Femur (tissue), 1 donor: ENCODE results near the gene CTRB1.
"Not testable (repeated sequence)": the region's sequence is repeated elsewhere in the genome, so short reads cannot be mapped to it uniquely, and the experiment has no call there.

Experiments
- DNase-seq: peaks from one replicate; pipeline ENCODE4 v3.0.0-alpha.2; 2017

CTRB1 gene

GRCh38 chr16:75257886-75258806, 39.4 kb downstream of the CTRB1 start:
- DNase-seq = no peak

- DNase-seq = peak; percentile 25
These were observed 40.0 kb downstream of the CTRB1 start for GRCh38 chr16:75258807-75259141.

GRCh38 chr16:75260851-75261589, 42.2 kb downstream of the CTRB1 start:
- DNase-seq = no peak

GRCh38 chr16:75261590-75262078, 42.8 kb downstream of the CTRB1 start:
- DNase-seq = no peak

GRCh38 chr16:75262104-75262799, 43.5 kb downstream of the CTRB1 start:
- peak; percentile 42 for DNase-seq

GRCh38 chr16:75262800-75263127, 44.0 kb downstream of the CTRB1 start:
- DNase-seq = no peak

GRCh38 chr16:75263291-75263962, 44.6 kb downstream of the CTRB1 start:
- peak; percentile 59 for DNase-seq

GRCh38 chr16:75263963-75264445, 45.2 kb downstream of the CTRB1 start:
- DNase-seq = peak; percentile 65

GRCh38 chr16:75264457-75264998, 45.7 kb downstream of the CTRB1 start:
- DNase-seq = peak; percentile 73

GRCh38 chr16:75264999-75265910, 46.5 kb downstream of the CTRB1 start:
- peak; percentile 63 for DNase-seq

- DNase-seq = peak; percentile 86
These were observed 47.3 kb downstream of the CTRB1 start for GRCh38 chr16:75265911-75266701.

- peak; percentile 60 for DNase-seq
These were observed 48.2 kb downstream of the CTRB1 start for GRCh38 chr16:75266738-75267630.

GRCh38 chr16:75267631-75268264, 49.0 kb downstream of the CTRB1 start:
- peak; percentile 78 for DNase-seq

GRCh38 chr16:75269358-75269757, 50.6 kb downstream of the CTRB1 start:
- DNase-seq = not testable (repeated sequence)

- no peak for DNase-seq
These were observed 52.8 kb downstream of the CTRB1 start for GRCh38 chr16:75271441-75272096.

GRCh38 chr16:75272097-75272551, 53.3 kb downstream of the CTRB1 start:
- peak; percentile 39 for DNase-seq

GRCh38 chr16:75272629-75273028, 53.8 kb downstream of the CTRB1 start:
- DNase-seq = not testable (repeated sequence)
